A549 (cell line): ENCODE measurements around the gene CTDSPL. TPM values are rescaled to one million over a fixed set of nuclear protein-coding genes. Genes with fewer than 3 reads are reported as not detected.

Experiments used
- ATAC-seq, 2 experiments: fragments of 200-7000 bp in 1 of 2; fragments of >200 bp in 1 of 2; cut with Nextera tagmentation in 1 of 2; cut with Tn5 transposase in 1 of 2; 3 replicates each; pipeline versions ENCODE4 v1.8.0 to v1.9.1; 2018 to 2020; ENCODE audit warnings: mild to moderate bottlenecking in 1 of 2, moderate library complexity in 1 of 2
- CTCF ChIA-PET: fragments of 300-600 bp; sonication (Branson Sonifier 250); formaldehyde crosslinking; extraction: SDS; loops from one replicate; lab custom pipeline; 2021; ENCODE audit warnings: antibody characterized with exemption, inconsistent platforms; lab: Yijun Ruan, JAX
- POLR2A ChIA-PET: fragments of 350-600 bp; formaldehyde crosslinking; extraction: SDS; loops from one replicate; lab custom pipeline; 2021; ENCODE audit warnings: antibody characterized with exemption, inconsistent platforms; lab: Yijun Ruan, JAX
- DNase-seq, 2 experiments: peaks; one replicate each; pipeline versions ENCODE4 v3.0.0 to v3.0.0-alpha.2; 2011 to 2016; ENCODE audit warnings: low read depth in 1 of 2, low spot score in 1 of 2
- FAIRE-seq: peaks from 2 replicates; lab custom pipeline; 2011; peaks lifted over from hg19 to GRCh38; lab: Jason Lieb, UNC
- H3K27ac ChIP-seq, 2 experiments: fragments of >200 bp; sonication (Bioruptor Twin); formaldehyde crosslinking; 3 replicates each; pipeline ENCODE4 v1.5.1; 2016 to 2017
- H3K4me1 ChIP-seq: fragments of >200 bp; sonication (Bioruptor Twin); formaldehyde crosslinking; 3 replicates; pipeline ENCODE4 v1.6.1; 2016
- H3K4me2 ChIP-seq: fragments of >200 bp; sonication (Bioruptor Twin); formaldehyde crosslinking; 3 replicates; pipeline ENCODE4 v1.6.1; 2016
- H3K4me3 ChIP-seq: fragments of >200 bp; sonication (Bioruptor Twin); formaldehyde crosslinking; 3 replicates; pipeline ENCODE4 v1.5.1; 2016
- H3K9me3 ChIP-seq: fragments of >200 bp; sonication (Bioruptor Twin); formaldehyde crosslinking; 3 replicates; pipeline ENCODE4 v1.6.1; 2016
- ATOH8 ChIP-seq: fragments of 250-450 bp; sonication (Bioruptor Pico); IDR thresholded peaks from 2 replicates; pipeline ENCODE4 v1.5.0; 2020; ENCODE audit warnings: low read depth, mild to moderate bottlenecking, moderate library complexity
- BHLHE40 ChIP-seq: IDR thresholded peaks from 2 replicates; pipeline ENCODE4 v1.6.1; 2012; ENCODE audit warnings: low read depth, low read length, inconsistent platforms
- CBX8 ChIP-seq: fragments of 200-600 bp; sonication (generic); IDR thresholded peaks from 2 replicates; pipeline ENCODE4 v1.6.1; 2016
- CHD2 ChIP-seq: fragments of 150-350 bp; IDR thresholded peaks from 2 replicates; pipeline ENCODE4 v1.6.1; 2014; ENCODE audit warnings: low read length; ENCODE audit not compliant: partially characterized antibody
- CTCF ChIP-seq: fragments of >200 bp; sonication (Bioruptor Twin); formaldehyde crosslinking; IDR thresholded peaks from 3 replicates; pipeline ENCODE4 v1.5.1; 2016
- EHF ChIP-seq: fragments of 250-450 bp; sonication (Bioruptor Pico); IDR thresholded peaks from 2 replicates; pipeline ENCODE4 v1.5.0; 2020; ENCODE audit warnings: mild to moderate bottlenecking
- EP300 ChIP-seq, 2 experiments: fragments of >200 bp; sonication (Bioruptor Twin); formaldehyde crosslinking; IDR thresholded peaks; 2 replicates in 1 of 2; 3 replicates in 1 of 2; pipeline ENCODE4 v1.6.1; 2016 to 2017
- FOSB ChIP-seq: fragments of 250-450 bp; sonication (Bioruptor Pico); IDR thresholded peaks from 2 replicates; pipeline ENCODE4 v1.5.0; 2020; ENCODE audit warnings: mild to moderate bottlenecking, moderate library complexity
- FOSL2 ChIP-seq, 2 experiments: fragments of 450-650 bp in 1 of 2; fragments of >200 bp in 1 of 2; sonication (Bioruptor Twin) in 1 of 2; formaldehyde crosslinking; IDR thresholded peaks; 2 replicates each; pipeline versions ENCODE4 v1.5.0 to v1.6.1; 2016 to 2020; ENCODE audit warnings: mild to moderate bottlenecking in 1 of 2, moderate library complexity in 1 of 2
- HDAC2 ChIP-seq: fragments of 200-600 bp; sonication (generic); IDR thresholded peaks from 2 replicates; pipeline ENCODE4 v1.6.1; 2016
- JUN ChIP-seq, 2 experiments: fragments of >200 bp; sonication (Bioruptor Twin); formaldehyde crosslinking; IDR thresholded peaks; 2 replicates in 1 of 2; 3 replicates in 1 of 2; pipeline ENCODE4 v1.6.1; 2016 to 2017
- JUNB ChIP-seq: fragments of >200 bp; sonication (Bioruptor Twin); formaldehyde crosslinking; IDR thresholded peaks from 2 replicates; pipeline ENCODE4 v1.6.1; 2016
- KDM5A ChIP-seq: fragments of 200-600 bp; sonication (generic); IDR thresholded peaks from 2 replicates; pipeline ENCODE4 v1.6.1; 2016; ENCODE audit warnings: antibody characterized with exemption, mild to moderate bottlenecking
- MAZ ChIP-seq: fragments of 150-350 bp; IDR thresholded peaks from 2 replicates; pipeline ENCODE4 v1.6.1; 2014; ENCODE audit warnings: antibody characterized with exemption, low read depth, low read length, borderline replicate concordance
- NPAS2 ChIP-seq: fragments of 250-450 bp; sonication (Bioruptor Pico); IDR thresholded peaks from 2 replicates; pipeline ENCODE4 v1.8.0; 2022; ENCODE audit warnings: mild to moderate bottlenecking, moderate library complexity, borderline replicate concordance
- RAD21 ChIP-seq, 2 experiments: fragments of >200 bp in 1 of 2; sonication (Bioruptor Twin) in 1 of 2; formaldehyde crosslinking in 1 of 2; IDR thresholded peaks in 1 of 2; conservative IDR thresholded peaks in 1 of 2; 2 replicates in 1 of 2; 3 replicates in 1 of 2; pipeline ENCODE4 v1.6.1; 2012 to 2018; ENCODE audit warnings: inconsistent platforms in 1 of 2
- RARB ChIP-seq: fragments of 250-450 bp; sonication (Bioruptor Pico); IDR thresholded peaks from 2 replicates; pipeline ENCODE4 v1.8.0; 2021; ENCODE audit warnings: mild to moderate bottlenecking, moderate library complexity
- RFX5 ChIP-seq: fragments of 450-650 bp; IDR thresholded peaks from 2 replicates; pipeline ENCODE4 v1.7.1; 2014; ENCODE audit warnings: antibody characterized with exemption, mild to moderate bottlenecking, moderate library complexity
- TFCP2L1 ChIP-seq: fragments of 250-450 bp; sonication (Bioruptor Pico); IDR thresholded peaks from 2 replicates; pipeline ENCODE4 v1.5.0; 2021; ENCODE audit warnings: mild to moderate bottlenecking
- TP53 ChIP-seq: fragments of 250-450 bp; sonication (Bioruptor Pico); IDR thresholded peaks from 2 replicates; pipeline ENCODE4 v1.5.0; 2021; ENCODE audit warnings: mild to moderate bottlenecking, moderate library complexity
- ZC3H11A ChIP-seq: fragments of 450-650 bp; IDR thresholded peaks from 2 replicates; pipeline ENCODE4 v1.6.1; 2014; ENCODE audit warnings: antibody characterized with exemption, mild to moderate bottlenecking
- ZFP36 ChIP-seq: fragments of 450-650 bp; IDR thresholded peaks from 2 replicates; pipeline ENCODE4 v1.6.1; 2014; ENCODE audit warnings: borderline replicate concordance; ENCODE audit not compliant: partially characterized antibody
- ZNF302 ChIP-seq: fragments of 250-450 bp; sonication (Bioruptor Pico); IDR thresholded peaks from 2 replicates; pipeline ENCODE4 v1.9.0; 2021; ENCODE audit warnings: inconsistent platforms, mild to moderate bottlenecking, moderate library complexity
- WGBS: methylation state at CpG from one replicate; pipeline ENCODE4 v1.1.6; 2017; ENCODE audit errors: missing lambda C conversion rate; 5-methylcytosine and 5-hydroxymethylcytosine counted together
- polyA plus RNA-seq, 4 experiments: library from polyadenylated mRNA; depleted of rRNA in 3 of 4; stranded (reverse); fragments of >200 nt; fragmentation: RNase III in 1 of 4; extraction: RNeasy Plus Mini Kit Qiagen cat#74134 plus additional on column Dnase treatment in 1 of 4; gene quantifications; 2 replicates in 3 of 4; 3 replicates in 1 of 4; pipeline ENCODE4 v1.2.3, GENCODE V29; 2011 to 2017

Gene CTDSPL
- polyA plus RNA-seq, 2 of the 4 experiments (the other 2 are of a cell fraction): 9.9 to 35.1 TPM

- Histone ChIP-seq H3K4me1 (peaks cover 14% of the 10 kb centered on the region), H3K4me2 (no peak overlapping the region), H3K9me3 (no peaks in the 10 kb centered on the region), H3K4me3 (no peak overlapping the region), H3K27ac (no peak overlapping the region)
- CTCF ChIA-PET: interaction anchor here (0.7 to 1.5 kb wide), 2 partner anchors 8 to 22 kb away, joined by 3 to 5 read pairs; no protein-coding TSS in a partner anchor
- no peak for TF ChIP-seq TP53 (CRISPR knock-in tag)
- TF ChIP-seq FOSB (CRISPR knock-in tag): no peak
- no peak for TF ChIP-seq ZFP36
- TF ChIP-seq CHD2: no peak
- TF ChIP-seq KDM5A: no peak
- no peak for TF ChIP-seq BHLHE40
- TF ChIP-seq ATOH8 (CRISPR knock-in tag): no peak
- TF ChIP-seq FOSL2 (IDR thresholded peaks at IDR 0.05): no peak
- no peak for TF ChIP-seq FOSL2 (CRISPR knock-in tag; IDR thresholded peaks at IDR 0.05)
- TF ChIP-seq EHF (CRISPR knock-in tag): no peak
- POLR2A ChIA-PET: no interaction called here
- no peak for DNase-seq
- no peak for ATAC-seq
- whole genome bisulfite sequencing: 87% methylated on average over 15 of the region's 15 CpGs
- no peak for FAIRE-seq
These were observed 127.3 kb downstream of the CTDSPL start for GRCh38 chr3:37988931-37989525.

DNA sequence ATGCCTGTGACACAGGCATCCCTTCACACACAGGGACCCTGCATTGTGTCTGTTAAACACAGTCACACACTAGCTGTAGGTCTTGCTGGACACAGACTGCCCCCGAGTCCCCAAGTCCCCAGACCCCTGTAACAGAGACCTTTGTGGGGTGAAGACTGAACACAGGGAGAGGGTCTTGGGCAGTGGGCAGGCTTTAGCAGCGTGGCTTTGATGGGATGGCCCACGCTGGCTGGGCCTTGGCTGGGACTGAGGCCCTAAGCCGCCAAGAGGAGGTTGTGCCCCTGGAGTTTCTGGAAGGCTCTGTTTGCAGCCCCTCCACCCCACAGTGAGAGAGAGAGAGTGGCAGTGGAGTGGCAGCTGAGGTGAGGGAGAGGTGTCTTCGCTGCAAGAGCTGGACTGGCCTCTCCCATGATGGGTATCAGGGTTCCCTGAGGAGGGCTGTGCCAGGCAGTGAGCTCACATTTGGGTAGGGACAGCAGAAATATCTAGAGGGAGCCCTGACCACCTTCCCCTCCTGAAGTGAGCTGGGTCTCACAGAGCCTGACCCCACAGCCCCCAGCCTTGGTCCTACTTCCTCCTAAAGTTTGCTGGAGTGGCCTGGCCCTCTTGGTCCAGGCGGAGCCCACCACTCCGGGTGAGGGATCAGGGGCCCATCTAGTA, 128.3 kb downstream of the CTDSPL start:
- no peak overlapping the region for H3K4me3 ChIP-seq
- H3K27ac ChIP-seq: no peak overlapping the region
- WGBS: 89% methylated on average over 7 of the region's 7 CpGs
- H3K4me1 ChIP-seq: peaks cover 14% of the 10 kb centered on the region
- ATAC-seq: no peak
- TF ChIP-seq BHLHE40 (no peak), CBX8 (no peak), CTCF (no peak), RFX5 (no peak), RARB (CRISPR knock-in tag) (no peak), JUNB (no peak), JUN (IDR thresholded peaks at IDR 0.05) (no peak), ZNF302 (CRISPR knock-in tag) (no peak), ZC3H11A (no peak), EP300 (IDR thresholded peaks at IDR 0.05) (no peak), TFCP2L1 (CRISPR knock-in tag) (no peak), NPAS2 (CRISPR knock-in tag) (no peak), MAZ (no peak), RAD21 (conservative IDR thresholded peaks at IDR 0.05 in 1 of 2, IDR thresholded peaks at IDR 0.05 in 1 of 2) (no peak), HDAC2 (no peak)
- POLR2A ChIA-PET: no interaction called here
- no peaks in the 10 kb centered on the region for H3K9me3 ChIP-seq
- DNase-seq: no peak
- no peak overlapping the region for H3K4me2 ChIP-seq
- no peak for FAIRE-seq
- CTCF ChIA-PET: interaction anchor here (0.6 to 1.5 kb wide), 2 partner anchors 10 to 23 kb away, joined by 3 to 5 read pairs; no protein-coding TSS in a partner anchor
